Activated T-cell treated with anti-CD3 and anti-CD28 coated beads, Interleukin-2, amount 50 U/mL, for 48 hours (primary cell): ENCODE data around the gene ZNF280A.

Experiments used
- DNase-seq, 2 experiments: peaks; one replicate each; pipeline ENCODE4 v3.0.0-alpha.2; 2020

Gene ZNF280A

GRCh38 chr22:22520020-22520656 is at the start of gene ZNF280A:
Gene ZNF280A, minus strand, starts transcription at chr22:22520270. Its CDS starts 4,640 bp downstream, at chr22:22515630.
- no peak for DNase-seq

DNA sequence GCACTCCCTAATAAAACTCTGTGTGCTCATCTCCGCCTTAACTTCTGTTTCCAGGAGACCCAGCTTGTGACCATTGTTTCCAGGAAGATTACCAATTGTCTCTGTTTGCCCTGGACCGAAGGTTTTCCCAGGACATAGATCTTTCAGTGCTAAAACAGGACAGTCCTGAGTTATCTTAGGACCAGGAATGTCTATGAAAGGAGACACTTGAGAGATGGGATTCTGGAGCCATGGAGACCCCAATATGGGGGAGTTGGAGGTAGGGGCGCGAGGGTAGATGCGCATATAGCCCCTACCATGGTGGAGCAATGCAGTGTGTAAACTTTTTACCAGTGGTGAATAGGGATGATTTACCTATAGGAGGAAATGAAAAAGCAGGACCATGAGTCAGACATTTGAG is 49.1 kb upstream of the ZNF280A start:
- no peak for DNase-seq

DNA sequence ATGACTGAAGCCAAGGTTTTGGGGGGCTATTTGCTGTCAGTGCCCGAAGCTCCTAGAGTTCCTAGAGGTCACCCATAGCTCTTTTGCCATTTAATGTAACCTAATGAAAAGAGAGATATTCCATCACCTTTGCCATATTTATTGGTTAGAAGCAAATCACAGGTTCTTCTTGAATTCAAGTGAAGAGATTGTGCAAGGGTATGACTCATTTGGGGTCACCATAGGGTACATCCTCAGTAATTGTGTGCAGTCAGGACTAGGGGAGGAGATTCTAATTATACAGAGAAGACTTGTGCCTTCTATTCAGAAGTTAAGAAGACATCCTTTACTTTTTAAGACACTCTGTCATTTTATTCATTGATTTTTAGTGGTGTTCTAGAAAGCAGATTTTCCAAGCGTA is 45.9 kb upstream of the ZNF280A start:
- no peak for DNase-seq

DNA sequence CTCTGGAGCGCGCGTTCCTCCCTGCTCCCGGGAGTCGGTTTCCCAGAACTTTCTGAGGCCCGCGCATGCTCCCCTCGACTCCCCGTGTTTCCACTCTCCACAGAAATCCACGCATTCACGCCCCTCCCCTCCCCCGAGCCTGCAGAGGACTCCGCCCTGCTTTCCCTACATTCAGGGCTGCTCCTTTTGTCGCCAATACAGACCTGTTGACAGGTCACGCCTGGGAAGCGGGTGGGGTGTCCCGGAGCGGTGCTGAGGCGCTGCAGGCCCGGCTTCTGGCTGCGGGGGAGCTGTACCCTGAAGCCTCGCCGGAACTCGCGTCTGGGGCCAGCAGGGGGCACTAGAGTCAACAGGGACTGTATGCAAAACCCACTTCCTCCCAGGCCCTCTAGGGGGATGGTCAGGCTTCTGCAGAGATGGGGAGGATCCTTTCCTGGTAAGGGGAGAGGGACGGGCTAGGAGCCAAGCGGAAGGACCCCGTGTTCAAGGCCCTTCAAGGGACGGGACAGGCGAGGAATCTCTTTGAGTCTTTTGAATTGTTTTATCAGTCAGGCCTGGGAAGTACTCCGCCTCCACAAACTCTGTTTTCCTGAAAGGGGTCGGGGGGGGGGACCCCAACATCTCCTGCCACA is 39.0 kb upstream of the ZNF280A start, which contains the start of gene PRAME:
Gene PRAME, minus strand, starts transcription at position 294 of the 632 bp plus-strand sequence. CDS start 2,433 bp downstream, outside the sequence.
- DNase-seq, result peak; percentile 91 to 94

GRCh38 chr22:22558071-22558971 is 38.3 kb upstream of the ZNF280A start:
- no peak for DNase-seq

- DNase-seq, result no peak
Observed at GRCh38 chr22:22556995-22557925, 37.2 kb upstream of the ZNF280A start.

DNA sequence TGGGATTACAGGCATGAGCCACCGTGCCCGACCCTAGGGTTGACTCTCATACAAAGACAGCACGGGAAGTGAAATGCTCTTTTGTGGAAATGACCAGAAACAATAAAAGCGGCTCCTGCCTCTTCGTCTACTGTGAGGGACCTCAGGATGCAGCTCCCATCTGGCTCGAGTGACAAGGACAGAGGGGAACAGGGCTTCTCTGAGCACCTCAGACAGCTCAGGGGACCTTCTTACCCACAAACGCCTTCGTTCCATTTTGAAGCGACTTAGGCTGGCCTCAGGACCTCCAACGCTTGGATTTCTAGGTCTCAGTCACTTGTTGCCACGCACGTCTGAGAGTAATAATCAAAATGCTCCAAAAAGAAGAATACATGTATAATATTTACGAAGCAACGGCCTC is 36.5 kb upstream of the ZNF280A start:
- no peak for DNase-seq

DNA sequence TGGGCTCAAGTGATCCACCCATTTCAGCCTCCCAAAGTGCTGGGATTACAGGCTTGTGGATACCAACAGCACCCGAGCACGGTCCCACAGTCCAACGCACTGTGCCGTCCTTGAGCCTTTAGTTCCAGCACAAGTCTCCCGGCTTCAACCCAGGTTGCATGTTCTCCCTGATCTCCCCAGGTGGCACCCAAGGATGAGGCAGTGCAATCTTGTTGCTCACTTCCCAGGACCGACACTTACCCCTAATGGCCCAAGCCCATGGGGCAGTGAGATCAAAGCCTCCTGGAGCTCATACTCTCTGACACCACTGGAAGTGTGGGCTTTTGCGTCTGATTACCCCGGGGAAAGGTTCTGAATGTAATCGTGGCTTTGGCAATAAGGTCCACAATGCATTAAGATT is 35.5 kb upstream of the ZNF280A start:
- DNase-seq, result no peak

DNA sequence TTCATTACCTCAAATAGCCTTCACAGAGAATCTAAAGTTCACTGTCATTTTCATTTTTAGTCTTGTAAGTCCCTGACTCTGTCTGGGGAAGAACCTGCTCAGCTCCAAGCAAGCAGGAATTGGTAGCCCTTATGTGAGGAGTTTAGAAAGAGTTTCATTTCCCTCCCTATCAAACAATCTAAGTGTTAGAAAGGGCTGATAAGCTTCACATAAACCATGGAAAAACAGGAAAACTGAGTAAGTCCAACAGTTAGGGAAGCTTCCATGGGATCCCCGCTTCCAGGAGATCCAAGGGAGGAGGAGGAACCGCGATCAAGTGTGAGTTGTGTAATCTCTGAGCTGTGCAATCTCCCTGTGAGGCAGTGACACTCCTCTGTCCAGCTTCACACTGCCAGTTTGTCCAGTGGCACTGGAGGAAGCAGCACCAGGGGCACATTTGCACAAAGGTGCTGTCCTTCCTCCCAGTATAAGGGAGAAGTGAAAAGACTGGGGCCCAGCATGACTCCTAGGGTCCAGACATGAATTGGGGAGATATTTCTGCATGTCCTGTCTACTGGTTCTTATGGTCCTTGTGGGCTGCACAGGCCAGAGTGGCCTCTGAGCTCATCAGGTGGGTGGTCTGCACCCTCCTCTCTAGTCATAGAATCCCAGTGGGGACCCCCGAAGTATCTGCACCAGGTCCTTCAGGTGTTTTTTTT is 34.7 kb upstream of the ZNF280A start:
- DNase-seq, result no peak

DNA sequence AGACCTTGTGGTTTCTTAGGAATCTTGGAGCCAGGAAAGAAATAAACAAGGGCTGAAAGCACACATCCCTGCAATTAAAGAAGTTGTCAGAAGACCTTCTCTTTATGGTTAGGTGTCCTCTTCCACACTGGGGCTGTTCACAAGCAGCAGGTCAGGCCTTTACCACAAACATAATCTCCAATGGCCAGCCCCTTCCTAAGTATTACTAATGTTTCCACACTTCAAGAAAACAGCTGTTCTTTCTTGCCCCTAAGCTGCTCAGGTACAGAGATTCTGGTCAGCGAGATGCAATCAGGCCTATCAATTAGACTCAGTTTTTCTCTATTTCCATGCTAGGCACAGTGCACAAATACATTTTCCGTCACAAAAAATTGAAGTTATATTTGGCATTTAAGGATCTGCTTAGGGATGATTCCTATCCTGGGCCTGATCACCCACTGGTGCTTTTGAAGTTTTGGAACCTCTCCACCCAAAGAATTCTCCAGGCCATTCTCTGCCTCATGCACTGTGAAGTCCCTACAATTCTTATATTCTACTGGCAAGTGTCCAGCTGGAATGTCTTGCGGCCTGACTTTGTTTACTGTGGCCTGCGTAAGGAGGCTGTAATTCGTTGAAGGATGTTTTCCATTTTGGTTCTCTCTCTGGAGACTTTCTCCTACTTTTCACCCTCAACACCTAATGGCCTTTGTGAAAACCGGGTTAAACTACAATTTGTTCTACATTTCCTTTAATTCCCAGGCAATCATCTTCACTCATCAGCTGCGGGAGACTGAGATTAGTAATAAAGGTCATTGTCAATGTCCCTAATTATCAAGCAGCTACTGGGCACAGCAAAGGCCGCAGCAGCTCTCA is 33.9 kb upstream of the ZNF280A start:
- no peak for DNase-seq

GRCh38 chr22:22553141-22553540 is 33.1 kb upstream of the ZNF280A start:
- DNase-seq, result no peak

GRCh38 chr22:22552630-22553029 is 32.6 kb upstream of the ZNF280A start:
- DNase-seq, result no peak

DNA sequence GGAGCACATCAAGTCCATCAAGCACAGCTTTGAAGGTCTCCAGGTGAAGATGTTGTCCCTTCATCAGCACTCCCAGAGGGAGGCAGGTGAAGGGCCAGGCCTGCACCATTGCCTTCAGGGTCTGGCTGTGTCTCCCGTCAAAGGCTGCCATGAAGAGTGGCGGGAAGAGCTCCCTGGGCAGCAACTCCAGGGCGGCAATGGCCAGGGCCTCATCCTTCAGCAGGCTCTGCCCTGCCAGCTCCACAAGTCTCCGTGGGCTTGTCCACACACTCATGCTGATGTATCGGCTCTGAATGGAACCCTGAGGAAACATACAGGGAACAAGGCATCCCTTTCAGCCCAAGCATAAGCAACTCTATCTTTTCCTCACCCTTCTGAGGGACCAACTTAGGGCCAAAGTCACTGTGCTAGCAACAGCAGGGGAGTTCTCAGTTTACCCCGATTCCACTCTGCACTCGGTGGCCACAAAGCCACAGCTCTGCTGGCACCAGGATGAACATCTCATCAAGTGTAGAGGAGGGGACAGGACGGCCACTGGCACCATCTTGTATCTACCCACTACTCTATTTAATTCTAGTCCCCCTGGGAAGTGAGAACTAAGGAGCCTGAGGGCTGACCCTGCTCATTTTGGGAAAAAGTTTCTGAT is 30.8 kb upstream of the ZNF280A start:
- no peak for DNase-seq

GRCh38 chr22:22548910-22549309 is 28.8 kb upstream of the ZNF280A start:
- DNase-seq, result no peak

DNA sequence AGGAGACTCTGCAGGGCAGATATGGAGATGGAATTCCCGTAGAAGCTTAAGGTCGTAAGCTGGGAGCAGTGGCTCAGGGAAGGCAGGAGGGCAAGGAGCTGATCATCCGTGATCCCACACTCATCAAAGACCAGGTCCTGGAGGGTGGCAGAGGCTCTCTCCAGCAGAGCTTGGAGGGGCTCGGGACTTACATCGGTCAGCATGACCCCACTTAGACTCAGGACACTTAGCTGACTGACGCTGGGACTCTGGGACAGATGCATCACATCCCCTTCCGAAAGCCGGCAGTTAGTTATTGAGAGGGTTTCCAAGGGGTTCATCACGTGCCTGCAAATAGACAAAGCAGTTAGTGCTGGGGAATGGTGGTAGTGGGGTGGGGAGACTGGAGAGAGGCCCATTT is 28.2 kb upstream of the ZNF280A start:
- no peak for DNase-seq

DNA sequence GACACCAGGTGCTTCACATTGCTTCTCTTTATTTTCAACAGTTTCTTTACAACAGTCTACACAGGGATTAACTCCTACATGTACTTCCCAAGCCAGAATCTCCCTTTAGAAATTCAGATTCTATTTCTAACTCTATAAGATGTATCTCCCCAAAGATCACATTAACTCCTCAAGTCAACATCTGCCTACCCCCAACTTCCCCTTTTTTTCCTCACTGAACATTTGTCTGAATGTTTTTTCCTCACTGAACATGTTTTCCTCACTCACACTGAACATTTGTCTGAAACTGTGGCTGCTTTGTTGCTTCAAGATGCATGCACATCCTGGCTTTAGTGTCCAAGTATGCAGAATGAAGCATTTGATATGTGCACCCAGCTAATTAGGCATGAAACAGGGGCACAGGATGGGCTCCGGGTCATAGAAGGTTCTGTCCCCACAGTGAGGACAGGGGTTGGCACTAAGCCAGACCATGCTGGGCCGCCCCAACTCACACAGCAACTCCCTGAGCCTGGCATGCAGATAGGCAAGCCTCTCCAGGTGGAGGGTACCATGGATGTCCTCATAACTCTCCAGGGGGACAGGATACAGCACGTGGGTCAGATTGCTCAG is 27.7 kb upstream of the ZNF280A start:
- DNase-seq, result no peak

DNA sequence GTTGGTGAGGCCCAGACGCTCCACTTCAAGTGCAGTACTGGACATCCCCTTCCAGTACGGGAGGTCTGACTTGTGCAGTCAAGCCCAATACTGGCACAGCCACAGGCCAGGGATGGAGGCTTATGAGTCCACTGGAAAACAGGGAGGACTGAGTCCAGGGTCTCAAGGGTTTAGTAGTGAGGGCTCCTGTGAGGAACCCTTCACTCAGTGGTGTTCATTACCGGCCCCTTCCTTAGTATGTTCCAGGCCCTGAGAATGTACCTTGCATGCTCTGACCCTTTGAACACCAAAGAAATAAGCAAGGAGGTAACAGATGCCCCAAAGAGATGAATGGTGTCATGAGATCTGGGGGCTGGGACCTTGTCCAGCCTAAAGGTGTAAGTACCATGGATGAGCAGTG is 27.2 kb upstream of the ZNF280A start:
- DNase-seq, result no peak

- DNase-seq, result no peak
Observed at GRCh38 chr22:22546490-22546889, 26.4 kb upstream of the ZNF280A start.

- DNase-seq, result no peak
Observed at GRCh38 chr22:22545084-22545483, 25.0 kb upstream of the ZNF280A start.
